ENCODE measurements around the gene MTMR10.

The MTMR10 gene

DNA sequence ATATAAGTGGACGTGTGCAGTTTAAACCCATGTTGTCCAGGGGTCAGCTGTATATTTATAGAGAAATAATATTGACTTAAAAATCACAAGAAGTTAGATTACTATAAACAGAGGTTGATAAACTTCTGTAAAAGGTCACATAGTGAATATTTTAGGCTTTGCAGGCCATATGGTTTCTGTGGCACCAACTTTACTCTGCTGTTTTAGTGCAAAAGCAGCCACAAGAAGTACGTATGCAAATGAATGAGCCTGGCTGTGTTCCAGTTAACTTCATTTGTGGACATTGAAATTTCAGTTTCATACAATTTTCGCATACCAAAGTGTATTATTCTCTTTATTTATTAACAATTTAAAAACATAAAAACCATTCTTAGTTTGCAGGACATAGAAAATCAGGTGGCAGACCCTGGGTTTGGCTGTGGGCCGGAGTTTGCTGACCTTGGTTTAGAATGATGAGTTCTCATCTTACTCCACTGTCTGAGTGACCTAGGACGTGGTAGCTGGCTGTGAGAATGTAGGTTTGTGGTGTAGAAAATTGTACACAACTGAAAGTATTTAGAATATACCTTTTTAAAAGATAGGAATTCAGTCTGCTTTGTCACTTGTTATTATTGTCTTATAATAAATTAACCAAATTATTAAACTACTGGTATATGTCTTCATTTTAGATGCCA lies 71.4 kb downstream of the MTMR10 start:
- DNase-seq: no peak

DNA sequence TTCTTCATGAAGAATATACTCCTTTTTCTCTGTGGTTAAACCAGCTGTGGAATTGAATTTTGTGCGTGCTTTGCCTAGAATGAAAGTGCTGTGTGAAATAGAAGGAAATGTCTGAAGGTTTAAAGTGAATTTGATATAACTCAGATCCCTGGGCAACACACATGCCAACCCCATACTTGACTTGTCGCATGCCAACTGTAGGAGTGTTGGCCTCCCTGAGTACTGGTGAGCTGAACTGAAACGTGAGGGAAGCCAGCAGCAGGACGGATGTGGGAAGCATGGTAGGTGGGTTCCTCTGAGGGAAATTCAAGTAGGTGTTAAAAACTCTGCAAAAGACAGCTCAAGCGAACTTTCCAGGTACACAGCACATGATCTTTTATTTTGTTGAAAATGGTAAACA lies 73.1 kb downstream of the MTMR10 start:
- DNase-seq: no peak

DNA sequence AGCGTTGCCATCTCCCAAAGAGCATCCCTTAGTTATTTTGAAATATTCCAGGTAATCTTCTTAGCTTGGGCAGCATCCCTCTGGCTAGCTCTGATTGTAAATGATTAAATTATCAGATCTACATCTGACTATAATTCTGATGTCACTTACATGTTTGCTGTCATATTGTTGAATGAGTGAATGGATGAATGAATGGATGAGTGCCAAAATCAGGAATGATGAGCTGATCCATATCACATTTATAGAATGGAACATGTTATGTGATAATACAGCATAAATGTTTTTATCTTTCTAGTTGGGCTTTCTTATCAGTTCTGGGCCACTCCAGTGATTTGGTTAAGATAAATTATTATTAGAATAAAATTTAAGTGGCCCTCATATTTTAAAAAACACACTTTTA lies 73.8 kb downstream of the MTMR10 start:
- DNase-seq: no peak

- DNase-seq: no peak
Observed at GRCh38 chr15:30917013-30917412, 74.4 kb downstream of the MTMR10 start.

GRCh38 chr15:30913761-30914160 lies 77.7 kb downstream of the MTMR10 start:
- no peak for DNase-seq

- no peak for DNase-seq
Observed at GRCh38 chr15:30906366-30906765, 85.1 kb downstream of the MTMR10 start.

GRCh38 chr15:30905821-30906220 lies 85.6 kb downstream of the MTMR10 start:
- DNase-seq: no peak

- DNase-seq: no peak
Observed at GRCh38 chr15:30904812-30905211, 86.6 kb downstream of the MTMR10 start.

DNA sequence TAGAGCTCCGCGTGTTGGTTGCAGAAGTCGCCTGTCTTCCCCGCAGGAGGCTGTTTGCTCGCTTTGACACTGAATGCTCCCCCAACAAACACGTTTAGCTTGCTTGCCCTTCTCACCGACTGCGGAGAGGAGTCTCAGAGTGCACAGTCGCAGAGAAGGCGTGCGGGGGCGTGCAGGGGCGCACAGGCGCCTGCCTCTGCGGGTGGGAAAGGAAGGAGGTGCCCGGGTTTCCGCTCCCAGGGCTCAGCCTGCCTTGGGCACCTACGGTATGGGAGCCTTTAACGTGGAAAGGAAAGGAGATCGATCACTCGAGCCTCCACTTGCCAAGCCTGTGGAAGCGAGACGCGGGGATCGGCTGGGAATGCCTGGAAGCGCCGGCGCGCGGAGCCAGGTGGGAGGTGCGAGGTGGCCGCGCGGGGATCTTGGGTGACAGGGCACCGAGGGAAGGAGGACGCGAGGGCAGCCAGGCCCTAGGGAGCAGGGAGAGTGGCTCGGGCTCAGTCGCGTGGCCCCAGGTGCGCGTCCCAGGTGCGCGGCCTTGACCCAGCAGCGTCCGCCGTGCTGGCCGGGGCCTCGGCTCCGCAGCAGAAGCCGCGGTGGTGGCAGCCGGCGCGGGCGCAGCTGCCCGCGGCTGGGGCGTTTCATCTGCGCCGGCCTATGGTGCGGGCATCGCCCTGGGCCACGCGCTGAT lies 87.8 kb downstream of the MTMR10 start, which contains the start of gene FAN1:
TSS of gene FAN1 (plus strand) at position 419 of the 691 bp plus-strand sequence. CDS start 749 bp downstream, outside the sequence.
- peak; percentile 86 for DNase-seq

DNA sequence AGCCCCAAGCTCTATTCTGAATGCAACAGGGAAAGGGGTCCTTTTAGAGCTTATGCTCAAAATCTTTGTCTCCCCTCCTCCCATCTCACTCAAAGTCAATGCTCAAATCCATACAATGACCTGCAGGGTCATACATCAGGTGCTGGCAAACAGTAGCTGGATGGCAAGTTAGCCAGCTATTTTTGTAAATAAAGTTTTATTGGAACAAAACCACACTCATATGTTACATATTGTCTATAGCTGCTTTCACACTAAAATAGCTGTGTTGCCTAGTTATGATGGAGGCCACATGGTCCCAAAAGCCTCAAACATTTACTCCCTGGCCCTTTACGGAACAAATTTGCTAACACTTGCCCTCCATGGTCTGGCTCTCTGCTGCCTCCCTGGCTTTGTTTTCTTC lies 89.5 kb downstream of the MTMR10 start:
- DNase-seq: no peak

- DNase-seq: no peak
Observed at GRCh38 chr15:30896211-30896606, 95.2 kb downstream of the MTMR10 start.

DNA sequence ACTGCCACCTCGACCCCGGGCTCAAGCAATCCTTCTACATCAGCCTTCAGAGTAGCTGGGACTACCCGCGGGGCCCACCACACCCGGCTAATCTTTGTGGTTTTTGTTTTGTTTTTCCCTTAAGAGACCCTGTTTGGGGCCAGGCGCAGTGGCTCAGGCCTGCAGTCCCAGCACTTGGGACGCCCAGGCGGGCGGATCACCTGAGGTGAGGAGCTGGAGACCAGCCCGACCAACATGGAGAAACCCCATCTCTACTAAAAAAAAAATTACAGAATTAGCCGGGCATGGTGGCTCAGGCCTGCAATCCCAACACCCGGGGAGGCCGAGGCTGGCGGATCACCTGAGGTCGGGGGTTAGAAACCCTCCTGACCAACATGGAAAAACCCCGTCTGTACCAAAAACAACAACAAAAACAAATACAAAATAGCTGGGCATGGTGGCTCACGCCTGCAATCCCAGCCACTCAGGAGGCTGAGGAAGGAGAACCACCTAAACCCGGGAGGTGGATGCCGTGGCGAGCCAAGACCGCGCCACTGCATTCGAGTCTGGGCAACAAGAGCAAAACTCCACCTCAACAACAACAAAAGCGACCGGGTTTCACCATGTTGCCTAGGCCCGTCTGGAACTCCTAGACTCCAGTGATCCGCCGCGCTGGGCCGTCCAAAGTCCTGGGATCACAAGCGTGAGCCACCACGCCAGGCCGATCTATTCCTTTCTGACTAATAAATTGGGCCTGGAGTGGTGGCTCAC lies 95.8 kb downstream of the MTMR10 start:
- no peak for DNase-seq

DNA sequence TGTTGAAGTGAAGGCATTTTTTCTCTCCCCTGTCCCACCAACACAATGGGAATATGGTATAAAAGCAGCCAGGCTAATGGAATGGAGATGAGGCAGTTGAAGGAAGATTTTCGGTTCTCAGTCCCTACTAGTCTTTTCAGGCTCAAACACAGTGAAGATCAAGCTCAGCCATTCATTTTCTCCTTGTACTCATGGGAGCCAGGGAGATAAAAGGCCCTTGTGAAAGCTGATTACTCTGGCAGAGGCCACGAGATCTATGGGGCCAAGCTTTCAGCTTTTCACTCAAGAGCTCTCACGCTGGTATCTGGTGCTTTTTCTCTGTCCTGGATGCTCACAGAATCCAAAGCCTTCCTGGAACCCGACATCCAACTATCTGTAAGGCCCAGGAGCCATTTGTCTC lies 102.2 kb downstream of the MTMR10 start:
- no peak for DNase-seq

All from NCI-H345 (cell line).